SU-DHL-6 (cell line): ENCODE results near the gene TRIB2.

Experiments used
- H2AFZ ChIP-seq: fragments of 200-600 bp; sonication (generic); 2 replicates; pipeline ENCODE4 v1.6.1; 2014; ENCODE audit warnings: low read depth, mild to moderate bottlenecking, moderate library complexity, mixed read lengths, antibody characterized with exemption, low read length; ENCODE audit not compliant: severe bottlenecking
- H3F3A ChIP-seq: fragments of 200-600 bp; shearing (Covaris generic); 2 replicates; pipeline ENCODE4 v1.6.0; 2016; ENCODE audit warnings: antibody characterized with exemption, mild to moderate bottlenecking; ENCODE audit not compliant: insufficient read depth
- H3K27ac ChIP-seq: fragments of 200-600 bp; sonication (generic); 2 replicates; pipeline ENCODE4 v1.5.1; 2016; ENCODE audit warnings: low read depth, mild to moderate bottlenecking, low read length, moderate library complexity, mixed read lengths
- H3K27me3 ChIP-seq: fragments of 200-600 bp; sonication (generic), shearing (Covaris generic); 2 replicates; pipeline ENCODE4 v1.6.0; 2014; ENCODE audit warnings: mild to moderate bottlenecking, low read length
- H3K36me3 ChIP-seq: fragments of 200-600 bp; sonication (generic); 2 replicates; pipeline ENCODE4 v1.6.1; 2014; ENCODE audit warnings: mild to moderate bottlenecking, low read length, mixed read lengths
- H3K4me2 ChIP-seq: fragments of 300-600, 200-600 bp; shearing (Covaris generic), sonication (generic); 2 replicates; pipeline ENCODE4 v1.6.0; 2014; ENCODE audit warnings: low read length, low read depth, mild to moderate bottlenecking; ENCODE audit not compliant: poor library complexity, severe bottlenecking
- H3K4me3 ChIP-seq: fragments of 200-600 bp; sonication (generic); 2 replicates; pipeline ENCODE4 v1.5.1; 2014; ENCODE audit warnings: antibody characterized with exemption, low read length, mild to moderate bottlenecking, mixed read lengths; ENCODE audit not compliant: insufficient read depth, poor library complexity, severe bottlenecking
- H3K79me2 ChIP-seq: fragments of 200-600 bp; sonication (generic); 2 replicates; pipeline ENCODE4 v1.6.1; 2014; ENCODE audit warnings: mild to moderate bottlenecking, low read length, moderate library complexity; ENCODE audit not compliant: insufficient read depth
- H3K9ac ChIP-seq: fragments of 200-600 bp; sonication (generic); 2 replicates; pipeline ENCODE4 v1.7.0; 2014; ENCODE audit warnings: mild to moderate bottlenecking, low read length
- H3K9me2 ChIP-seq: fragments of 200-600 bp; sonication (generic); replicated peaks from 2 replicates; pipeline ENCODE4 v1.6.1; 2014; ENCODE audit warnings: low read length; ENCODE audit not compliant: insufficient read depth
- H3K9me3 ChIP-seq: fragments of 200-600 bp; sonication (generic); 2 replicates; pipeline ENCODE4 v1.6.1; 2014; ENCODE audit warnings: low read length, mixed read lengths; ENCODE audit not compliant: insufficient read depth
- H4K20me1 ChIP-seq: fragments of 200-600 bp; sonication (generic); 2 replicates; pipeline ENCODE4 v1.6.1; 2014; ENCODE audit warnings: low read depth, mild to moderate bottlenecking, antibody characterized with exemption, low read length, moderate library complexity, mixed read lengths
- CTCF ChIP-seq: fragments of 200-600 bp; sonication (generic); IDR thresholded peaks from one replicate; pipeline ENCODE4 v1.5.1; 2017; ENCODE audit warnings: antibody characterized with exemption, mild to moderate bottlenecking, low read length, moderate library complexity; ENCODE audit not compliant: insufficient read depth, poor library complexity, severe bottlenecking
- EZH2phosphoT487 ChIP-seq: fragments of 200-600 bp; sonication (generic), shearing (Covaris generic); conservative IDR thresholded peaks from 2 replicates; pipeline ENCODE4 v1.6.1; 2018; ENCODE audit warnings: mild to moderate bottlenecking, antibody characterized with exemption, low read length, moderate library complexity, mixed read lengths

The TRIB2 gene

GRCh38 chr2:12739721-12740254 is 23.1 kb downstream of the TRIB2 start:
- no peak overlapping the region for H3K4me3 ChIP-seq
- no peaks in the 10 kb centered on the region for H3K9me2 ChIP-seq
- peaks cover 15% of the 10 kb centered on the region for H3K79me2 ChIP-seq
- H3K9me3 ChIP-seq, result no peaks in the 10 kb centered on the region
- H2AFZ ChIP-seq, result no peak overlapping the region
- no peaks in the 10 kb centered on the region for H3K27me3 ChIP-seq
- peaks cover 4% of the 10 kb centered on the region for H4K20me1 ChIP-seq
- no peak overlapping the region for H3K27ac ChIP-seq
- H3K9ac ChIP-seq, result no peak overlapping the region
- H3F3A ChIP-seq, result peaks cover 13% of the 10 kb centered on the region; the same call in 1 of the 2 replicates
- H3K4me2 ChIP-seq, result no peak overlapping the region
- no peak for TF ChIP-seq EZH2phosphoT487
- no peak for TF ChIP-seq CTCF
- H3K36me3 ChIP-seq, result peaks cover 7% of the 10 kb centered on the region; the same call in 1 of the 2 replicates

- H3F3A ChIP-seq, result peaks cover 13% of the 10 kb centered on the region; the same call in 1 of the 2 replicates
- no peak overlapping the region for H2AFZ ChIP-seq
- no peak overlapping the region for H3K4me2 ChIP-seq
- H3K27me3 ChIP-seq, result no peaks in the 10 kb centered on the region
- H3K79me2 ChIP-seq, result no peaks in the 10 kb centered on the region; the same call in 1 of the 2 replicates
- peaks cover 7% of the 10 kb centered on the region; the same call in 1 of the 2 replicates for H3K36me3 ChIP-seq
- no peak overlapping the region for H3K9ac ChIP-seq
- no peaks in the 10 kb centered on the region for H3K9me3 ChIP-seq
- TF ChIP-seq EZH2phosphoT487 (no peak), CTCF (no peak)
- no peaks in the 10 kb centered on the region for H3K9me2 ChIP-seq
- H4K20me1 ChIP-seq, result peaks cover 4% of the 10 kb centered on the region; the same call in 1 of the 2 replicates
- no peak overlapping the region for H3K27ac ChIP-seq
- no peak overlapping the region for H3K4me3 ChIP-seq
Observed at GRCh38 chr2:12741380-12741779, 24.6 kb downstream of the TRIB2 start.

- H3K36me3 ChIP-seq, result peaks cover 7% of the 10 kb centered on the region; the same call in 1 of the 2 replicates
- H3K4me3 ChIP-seq, result no peak overlapping the region
- H4K20me1 ChIP-seq, result 0 out of 2 replicates have a peak, but pooled peaks cover 4% of the 10 kb centered on the region
- H3K27ac ChIP-seq, result no peak overlapping the region
- no peaks in the 10 kb centered on the region for H3K27me3 ChIP-seq
- no peaks in the 10 kb centered on the region for H3K9me2 ChIP-seq
- no peak overlapping the region for H2AFZ ChIP-seq
- no peaks in the 10 kb centered on the region; the same call in 1 of the 2 replicates for H3K79me2 ChIP-seq
- H3K4me2 ChIP-seq, result no peak overlapping the region
- H3K9ac ChIP-seq, result no peak overlapping the region
- no peaks in the 10 kb centered on the region for H3K9me3 ChIP-seq
- TF ChIP-seq EZH2phosphoT487 (no peak), CTCF (no peak)
- peaks cover 13% of the 10 kb centered on the region; the same call in 1 of the 2 replicates for H3F3A ChIP-seq
Observed at GRCh38 chr2:12742891-12743290, 26.2 kb downstream of the TRIB2 start.
